H1 (cell line): ENCODE measurements around the gene COTL1. TPM values are rescaled to one million over a fixed set of nuclear protein-coding genes. Genes with fewer than 3 reads are reported as not detected.

ENCODE experiments used
- CTCF ChIA-PET: fragments of 300-600 bp; sonication (Branson Sonifier 250); formaldehyde crosslinking; loops from one replicate; lab custom pipeline; 2021; ENCODE audit not compliant: partially characterized antibody; lab: Charles Lee
- POLR2A ChIA-PET: fragments of 300-600 bp; sonication (Branson Sonifier 250); formaldehyde crosslinking; loops from one replicate; lab custom pipeline; 2021; ENCODE audit warnings: inconsistent platforms; ENCODE audit not compliant: partially characterized antibody; lab: Charles Lee
- DNase-seq, 2 experiments: peaks; one replicate each; pipeline versions ENCODE4 v3.0.0 to v3.0.0-alpha.2; 2010 to 2022; ENCODE audit warnings: low spot score in 2 of 2, low read depth in 1 of 2, mixed read lengths in 1 of 2
- FAIRE-seq: peaks from 2 replicates; lab custom pipeline; 2011; peaks lifted over from hg19 to GRCh38; lab: Jason Lieb, UNC
- H2AFZ ChIP-seq: 2 replicates; pipeline ENCODE4 v1.8.1; 2012; ENCODE audit warnings: low read length, inconsistent platforms
- H2AK5ac ChIP-seq: 2 replicates; pipeline ENCODE4 v1.6.1; 2013; ENCODE audit warnings: low read depth, low read length
- H2BK120ac ChIP-seq: replicated peaks from 2 replicates; pipeline ENCODE3; 2013; ENCODE audit warnings: low read depth, low read length, inconsistent platforms
- H2BK12ac ChIP-seq: 2 replicates; pipeline ENCODE4 v1.6.1; 2013; ENCODE audit warnings: low read depth, low read length
- H2BK15ac ChIP-seq: 2 replicates; pipeline ENCODE4 v1.6.1; 2013; ENCODE audit warnings: low read length
- H2BK20ac ChIP-seq: 2 replicates; pipeline ENCODE4 v1.6.1; 2013; ENCODE audit warnings: low read length
- H2BK5ac ChIP-seq: 2 replicates; pipeline ENCODE4 v1.6.1; 2013; ENCODE audit warnings: low read depth, low read length
- H3K14ac ChIP-seq: 2 replicates; pipeline ENCODE4 v1.6.1; 2013; ENCODE audit warnings: inconsistent platforms; ENCODE audit not compliant: insufficient read length
- H3K18ac ChIP-seq: 2 replicates; pipeline ENCODE4 v1.6.1; 2013; ENCODE audit warnings: low read length; ENCODE audit errors: extremely low read depth
- H3K23ac ChIP-seq: 2 replicates; pipeline ENCODE4 v1.6.1; 2013; ENCODE audit warnings: inconsistent platforms; ENCODE audit not compliant: insufficient read length
- H3K23me2 ChIP-seq: 2 replicates; pipeline ENCODE4 v1.6.1; 2013; ENCODE audit warnings: low read depth, low read length
- H3K27ac ChIP-seq: 2 replicates; pipeline ENCODE4 v1.6.1; 2011; ENCODE audit warnings: low read depth, low read length, inconsistent platforms
- H3K27me3 ChIP-seq, 4 experiments: replicated peaks in 1 of 4; 1 replicate in 1 of 4; 2 replicates in 3 of 4; pipeline versions ENCODE4 v1.6.1 to v1.8.1; 2011 to 2013; ENCODE audit warnings: low read length in 3 of 4, mild to moderate bottlenecking in 3 of 4, inconsistent platforms in 2 of 4, mixed read lengths in 2 of 4, moderate library complexity in 1 of 4; ENCODE audit not compliant: control insufficient read depth in 3 of 4, insufficient read depth in 3 of 4; ENCODE audit errors: extremely low read depth in 1 of 4
- H3K36me3 ChIP-seq, 4 experiments: 2 replicates each; pipeline versions ENCODE4 v1.6.1 to v1.8.1; 2011 to 2013; ENCODE audit warnings: mild to moderate bottlenecking in 4 of 4, low read length in 3 of 4, moderate library complexity in 2 of 4, control low read depth in 1 of 4, inconsistent platforms in 1 of 4; ENCODE audit not compliant: insufficient read depth in 4 of 4, control insufficient read depth in 2 of 4
- H3K4ac ChIP-seq: replicated peaks from 2 replicates; pipeline ENCODE3; 2013; ENCODE audit warnings: low read length, low read depth, mixed read lengths, inconsistent platforms; ENCODE audit not compliant: insufficient read length
- H3K4me1 ChIP-seq, 4 experiments: replicated peaks in 1 of 4; 1 replicate in 1 of 4; 2 replicates in 3 of 4; pipeline versions ENCODE4 v1.6.1 to v1.8.1; 2011 to 2013; ENCODE audit warnings: low read length in 3 of 4, inconsistent platforms in 2 of 4, mixed read lengths in 1 of 4; ENCODE audit not compliant: insufficient read depth in 4 of 4, control insufficient read depth in 3 of 4
- H3K4me2 ChIP-seq, 2 experiments: 2 replicates each; pipeline versions ENCODE4 v1.6.1 to v1.8.1; 2011 to 2013; ENCODE audit warnings: low read depth in 2 of 2, low read length in 2 of 2, control low read depth in 1 of 2, inconsistent platforms in 1 of 2, mild to moderate bottlenecking in 1 of 2; ENCODE audit not compliant: insufficient read depth in 1 of 2
- H3K4me3 ChIP-seq, 4 experiments: fragments of 200-600, 300-600 bp in 1 of 4; sonication (generic), shearing (Covaris generic), sonication (Bioruptor Twin) in 1 of 4; 2 replicates each; pipeline versions ENCODE4 v1.5.1 to v1.8.1; 2011 to 2016; ENCODE audit warnings: low read length in 4 of 4, low read depth in 3 of 4, control low read depth in 2 of 4, inconsistent platforms in 2 of 4, mild to moderate bottlenecking in 2 of 4, mixed read lengths in 1 of 4, moderate library complexity in 1 of 4; ENCODE audit not compliant: insufficient read depth in 2 of 4; ENCODE audit errors: extremely low read depth in 1 of 4
- H3K56ac ChIP-seq: replicated peaks from 2 replicates; pipeline ENCODE3; 2013; ENCODE audit warnings: low read depth, mild to moderate bottlenecking, mixed read lengths, low read length, inconsistent platforms; ENCODE audit not compliant: insufficient read length
- H3K79me1 ChIP-seq: 2 replicates; pipeline ENCODE4 v1.6.1; 2013; ENCODE audit warnings: low read depth, low read length, control low read depth
- H3K79me2 ChIP-seq, 2 experiments: 2 replicates each; pipeline versions ENCODE4 v1.6.1 to v1.8.1; 2012 to 2013; ENCODE audit warnings: low read length in 2 of 2, mild to moderate bottlenecking in 2 of 2, inconsistent platforms in 1 of 2; ENCODE audit not compliant: insufficient read depth in 2 of 2, control insufficient read depth in 1 of 2
- H3K9ac ChIP-seq, 4 experiments: replicated peaks in 1 of 4; 1 replicate in 1 of 4; 2 replicates in 3 of 4; pipeline versions ENCODE4 v1.6.1 to v1.8.1; 2011 to 2013; ENCODE audit warnings: low read depth in 3 of 4, low read length in 3 of 4, control low read depth in 2 of 4, mild to moderate bottlenecking in 2 of 4, moderate library complexity in 2 of 4, inconsistent platforms in 1 of 4; ENCODE audit errors: extremely low read depth in 1 of 4
- H3K9me3 ChIP-seq, 2 experiments: 2 replicates each; pipeline versions ENCODE4 v1.6.1 to v1.8.1; 2012 to 2013; ENCODE audit warnings: mild to moderate bottlenecking in 2 of 2, moderate library complexity in 2 of 2, control low read depth in 1 of 2, inconsistent platforms in 1 of 2, low read depth in 1 of 2, low read length in 1 of 2, mixed read lengths in 1 of 2; ENCODE audit not compliant: insufficient read depth in 2 of 2
- H4K20me1 ChIP-seq, 2 experiments: replicated peaks in 1 of 2; 2 replicates each; pipeline versions ENCODE3 to v1.8.1; 2011 to 2013; ENCODE audit warnings: inconsistent platforms in 2 of 2, low read length in 2 of 2, mild to moderate bottlenecking in 1 of 2; ENCODE audit not compliant: insufficient read depth in 2 of 2, control insufficient read depth in 1 of 2
- H4K5ac ChIP-seq: 2 replicates; pipeline ENCODE4 v1.6.1; 2013; ENCODE audit warnings: low read length, low read depth, mixed read lengths, inconsistent platforms; ENCODE audit not compliant: insufficient read length
- H4K8ac ChIP-seq: 2 replicates; pipeline ENCODE4 v1.8.0; 2013; ENCODE audit warnings: mild to moderate bottlenecking, moderate library complexity, low read length, inconsistent platforms; ENCODE audit not compliant: insufficient read depth; ENCODE audit errors: extremely low read depth
- H4K91ac ChIP-seq: replicated peaks from 2 replicates; pipeline ENCODE3; 2013; ENCODE audit warnings: low read length, mixed read lengths, inconsistent platforms; ENCODE audit not compliant: insufficient read length
- BACH1 ChIP-seq: IDR thresholded peaks from 2 replicates; pipeline ENCODE4 v1.6.1; 2012; ENCODE audit warnings: low read length, improper control_type of control experiment
- KDM1A ChIP-seq: fragments of 200-600, 300-600 bp; sonication (generic); IDR thresholded peaks from 2 replicates; pipeline ENCODE4 v1.7.1; 2016; ENCODE audit warnings: mild to moderate bottlenecking, low read length, borderline replicate concordance
- WGBS, 2 experiments: shearing (Covaris generic) in 1 of 2; methylation state at CpG; one replicate each; pipeline versions ENCODE4 v1.1.6 to v1.1.7; 2013 to 2015; ENCODE audit warnings: low lambda C conversion rate in 2 of 2, mixed read lengths in 2 of 2, inconsistent platforms in 1 of 2, low coverage in 1 of 2, missing lambda C conversion rate in 1 of 2; ENCODE audit not compliant: insufficient replicate concordance in 2 of 2, insufficient coverage in 1 of 2, insufficient read length in 1 of 2; ENCODE audit errors: extremely low coverage in 1 of 2, missing lambda C conversion rate in 1 of 2; 5-methylcytosine and 5-hydroxymethylcytosine counted together
- polyA plus RNA-seq, 7 experiments: library from polyadenylated mRNA; depleted of rRNA in 3 of 7; stranded (reverse) in 5 of 7; unstranded in 2 of 7; fragments of >200 nt in 5 of 7; fragments of 200-250 nt in 2 of 7; gene quantifications; 1 replicate in 5 of 7; 2 replicates in 1 of 7; 4 replicates in 1 of 7; pipeline versions ENCODE4 v1.2.1 to v1.2.3, GENCODE V29; 2011 to 2013; ENCODE audit warnings: missing spikeins in 2 of 7, mixed read lengths in 2 of 7
- total RNA-seq: library from RNA; stranded (reverse); fragmentation: NEBNext Ultra II Directional; extraction: Animal tissue kit (Norgen Biotek cat#: 25700); gene quantifications from 2 replicates; pipeline ENCODE4 v1.2.1, GENCODE V29; 2021

Gene COTL1
- total and polyA plus RNA-seq, 2 of the 8 experiments (the other 6 are each of a cell fraction or from before 2014, with no cell fraction given), result 59.2 to 183 TPM

GRCh38 chr16:84546669-84547545, 71.0 kb downstream of the COTL1 start:
- no peaks in the 10 kb centered on the region for H3K79me2 ChIP-seq
- peak overlapping the region; percentile 29; the same call in 1 of the 2 replicates for H3K18ac ChIP-seq
- 0 out of 2 replicates have a peak overlapping the region, but pooled peaks have one; percentile 15 for H2AFZ ChIP-seq
- H3K4ac ChIP-seq, result no peak overlapping the region
- DNase-seq, result no peak
- 0 out of 2 replicates have a peak overlapping the region, but pooled peaks have one; percentile 39 for H4K8ac ChIP-seq
- H2BK12ac ChIP-seq, result peak overlapping the region; percentile 91
- CTCF ChIA-PET, result interaction anchor here (0.6 to 1.7 kb wide), 6 partner anchors 36 to 416 kb away, joined by 3 to 5 read pairs (median 4); no protein-coding TSS in a partner anchor
- POLR2A ChIA-PET, result interaction anchor here (0.8 to 2.1 kb wide), 5 partner anchors 9 to 178 kb away, joined by 3 to 5 read pairs (median 4); no protein-coding TSS in a partner anchor
- no peak overlapping the region for H3K14ac ChIP-seq
- no peaks in the 10 kb centered on the region for H3K23me2 ChIP-seq
- H2BK5ac ChIP-seq, result peak overlapping the region; percentile 35; the same call in 1 of the 2 replicates
- H3K79me1 ChIP-seq, result no peaks in the 10 kb centered on the region; the same call in 1 of the 2 replicates
- H3K36me3 ChIP-seq, result no peaks in the 10 kb centered on the region
- H2AK5ac ChIP-seq, result peak overlapping the region; percentile 89; the same call in 1 of the 2 replicates
- FAIRE-seq, result no peak
- no peak overlapping the region for H4K5ac ChIP-seq
- no peak overlapping the region for H2BK120ac ChIP-seq
- no peak for TF ChIP-seq BACH1
- TF ChIP-seq KDM1A, result peak; percentile 44; the same call in 1 of the 2 replicates
- H3K4me1 ChIP-seq, result peaks cover 0 to 23% (median 13%) of the 10 kb centered on the region in 4 experiments; a peak in 6 of 7 replicates
- no peaks in the 10 kb centered on the region for H3K9me3 ChIP-seq
- peak overlapping the region; percentile 38 for H4K91ac ChIP-seq
- H3K23ac ChIP-seq, result no peak overlapping the region
- 86% methylated on average over 22 of the region's 22 CpGs; no CpG with 5 or more reads in 1 of the 2 experiments for WGBS, 2 experiments
- H3K56ac ChIP-seq, result no peak overlapping the region
- H3K4me2 ChIP-seq, result peak overlapping the region; percentile 34 to 62; a peak in 3 of 4 replicates
- H3K9ac ChIP-seq, result no peak overlapping the region; a peak in 1 of 7 replicates
- H3K27me3 ChIP-seq, result peaks cover 0 to 3% (median 0%) of the 10 kb centered on the region in 4 experiments; a peak in 1 of 7 replicates
- no peak overlapping the region for H3K27ac ChIP-seq
- H2BK15ac ChIP-seq, result peak overlapping the region; percentile 92; the same call in 1 of the 2 replicates
- H3K4me3 ChIP-seq, result peak overlapping the region in 2 of 4 experiments; percentile 14 to 28; a peak in 3 of 8 replicates
- H2BK20ac ChIP-seq, result 0 out of 2 replicates have a peak overlapping the region, but pooled peaks have one; percentile 61
- no peaks in the 10 kb centered on the region for H4K20me1 ChIP-seq
